ENCODE results near the gene FADS1.
A peak's percentile ranks its signal among the peaks of the same experiment; 100 is the strongest.

FADS1 gene

GRCh38 chr11:61780581-61781162, 36.1 kb downstream of the FADS1 start:
- DNase-seq (ENCODE audit: low read depth): peak; percentile 32
- no peak for TF ChIP-seq CTCF (IDR thresholded peaks at IDR 0.05; ENCODE audit: insufficient read depth, low read depth, low read length, missing control alignments)
- H3K4me3 ChIP-seq (ENCODE audit: low read length): no peak overlapping the region

- TF ChIP-seq CTCF (IDR thresholded peaks at IDR 0.05; ENCODE audit: insufficient read depth, low read depth, low read length, missing control alignments): no peak
- H3K4me3 ChIP-seq (ENCODE audit: low read length): no peak overlapping the region
- DNase-seq (ENCODE audit: low read depth): no peak
These were observed 36.9 kb downstream of the FADS1 start for GRCh38 chr11:61779666-61780525.

GRCh38 chr11:61778920-61779650, 37.7 kb downstream of the FADS1 start:
- TF ChIP-seq CTCF (IDR thresholded peaks at IDR 0.05; ENCODE audit: insufficient read depth, low read depth, low read length, missing control alignments): no peak
- no peak overlapping the region for H3K4me3 ChIP-seq (ENCODE audit: low read length)
- no peak for DNase-seq (ENCODE audit: low read depth)

- DNase-seq (ENCODE audit: low read depth): no peak
- no peak for TF ChIP-seq CTCF (IDR thresholded peaks at IDR 0.05; ENCODE audit: insufficient read depth, low read depth, low read length, missing control alignments)
- H3K4me3 ChIP-seq (ENCODE audit: low read length): no peak overlapping the region
These were observed 38.4 kb downstream of the FADS1 start for GRCh38 chr11:61778357-61778886.

GRCh38 chr11:61777234-61778090, 39.3 kb downstream of the FADS1 start:
- no peak overlapping the region for H3K4me3 ChIP-seq (ENCODE audit: low read length)
- no peak for TF ChIP-seq CTCF (IDR thresholded peaks at IDR 0.05; ENCODE audit: insufficient read depth, low read depth, low read length, missing control alignments)
- DNase-seq (ENCODE audit: low read depth): no peak

- peak; percentile 82 for TF ChIP-seq CTCF (IDR thresholded peaks at IDR 0.05; ENCODE audit: insufficient read depth, low read depth, low read length, missing control alignments)
- DNase-seq (ENCODE audit: low read depth): peak; percentile 74
- no peak overlapping the region for H3K4me3 ChIP-seq (ENCODE audit: low read length)
These were observed 40.2 kb downstream of the FADS1 start for GRCh38 chr11:61776561-61777075.
